Caco-2 (cell line): ENCODE data around the gene PPP2R5C. TPM values are rescaled to one million over a fixed set of nuclear protein-coding genes. Genes with fewer than 3 reads are reported as not detected.

Experiments
- BruUV-seq: library from RNA; stranded (reverse); fragments of 400-500 nt; replicated peaks from 2 replicates; lab custom pipeline; 2021; lab: Mats Ljungman, UMichigan
- CTCF ChIA-PET: fragments of 300-600 bp; sonication (Branson Sonifier 250); formaldehyde crosslinking; loops from one replicate; lab custom pipeline; 2022; ENCODE audit warnings: antibody characterized with exemption; lab: Charles Lee
- POLR2A ChIA-PET: fragments of 300-600 bp; sonication (Branson Sonifier 250); formaldehyde crosslinking; loops from one replicate; lab custom pipeline; 2022; ENCODE audit warnings: antibody characterized with exemption; lab: Charles Lee
- DNase-seq, 2 experiments: peaks; one replicate each; pipeline versions ENCODE4 v3.0.0 to v3.0.0-alpha.2; 2020 to 2022
- H3K27me3 ChIP-seq: replicated peaks from 2 replicates; pipeline ENCODE4 v1.6.0; 2011; ENCODE audit warnings: low read length; ENCODE audit not compliant: control insufficient read depth, insufficient read depth
- H3K36me3 ChIP-seq: 2 replicates; pipeline ENCODE4 v1.5.1; 2011; ENCODE audit warnings: low read length; ENCODE audit not compliant: control insufficient read depth, insufficient read depth
- H3K4me1 ChIP-seq: fragments of 250-450 bp; sonication (Bioruptor Pico); 2 replicates; pipeline ENCODE4 v1.5.1; 2020; ENCODE audit warnings: mild to moderate bottlenecking
- H3K4me3 ChIP-seq: 2 replicates; pipeline ENCODE4 v1.5.1; 2011; ENCODE audit warnings: low read depth, mild to moderate bottlenecking, control low read depth, low read length
- H3K9me3 ChIP-seq: fragments of 250-450 bp; sonication (Bioruptor Pico); 2 replicates; pipeline ENCODE4 v1.5.1; 2020; ENCODE audit warnings: mild to moderate bottlenecking, moderate library complexity
- H3K27ac Mint-ChIP-seq: one replicate; pipeline ENCODE4 v1.8.0; 2022; ENCODE audit warnings: mixed read lengths; ENCODE audit not compliant: unreplicated experiment
- H3K27me3 Mint-ChIP-seq: one replicate; pipeline ENCODE4 v1.8.0; 2022; ENCODE audit warnings: mixed read lengths; ENCODE audit not compliant: insufficient read depth, unreplicated experiment
- H3K36me3 Mint-ChIP-seq: one replicate; pipeline ENCODE4 v1.8.0; 2022; ENCODE audit warnings: mild to moderate bottlenecking, mixed read lengths; ENCODE audit not compliant: insufficient read depth, unreplicated experiment
- H3K4me1 Mint-ChIP-seq: one replicate; pipeline ENCODE4 v1.8.0; 2022; ENCODE audit warnings: low read depth, mixed read lengths; ENCODE audit not compliant: unreplicated experiment
- H3K4me3 Mint-ChIP-seq: one replicate; pipeline ENCODE4 v1.8.0; 2022; ENCODE audit warnings: mild to moderate bottlenecking, moderate library complexity, mixed read lengths; ENCODE audit not compliant: unreplicated experiment
- H3K9me3 Mint-ChIP-seq: one replicate; pipeline ENCODE4 v1.8.0; 2022; ENCODE audit warnings: mixed read lengths; ENCODE audit not compliant: unreplicated experiment
- intact Hi-C: fragments of 100-400 bp; cut with micrococcal nuclease; formaldehyde crosslinking; loops from one replicate; pipeline ENCODE4 v1.10.0; 2022; ENCODE audit not compliant: unreplicated experiment
- total RNA-seq: library from RNA; stranded (reverse); gene quantifications from 2 replicates; pipeline ENCODE4 v1.2.3, GENCODE V29; 2022
- TF ChIP-seq, protein P1 (sequence below), 2 experiments: fragments of 200-600 bp in 1 of 2; IDR thresholded peaks; 1 replicate in 1 of 2; 2 replicates in 1 of 2; pipeline versions ENCODE4 v1.5.1 to v1.8.0; 2011 to 2022; ENCODE audit warnings: antibody characterized with exemption in 1 of 2, control low read depth in 1 of 2, inconsistent platforms in 1 of 2, low read depth in 1 of 2, low read length in 1 of 2, mild to moderate bottlenecking in 1 of 2, moderate library complexity in 1 of 2; ENCODE audit not compliant: insufficient read depth in 1 of 2, severe bottlenecking in 1 of 2, unreplicated experiment in 1 of 2

PPP2R5C gene
- total RNA-seq, 1 experiment from 2014 or later: 97.5 TPM

GRCh38 chr14:101716077-101716950, 45.2 kb upstream of the PPP2R5C start:
- no peaks in the 10 kb centered on the region for H3K36me3 ChIP-seq
- TF ChIP-seq, protein P1, sequence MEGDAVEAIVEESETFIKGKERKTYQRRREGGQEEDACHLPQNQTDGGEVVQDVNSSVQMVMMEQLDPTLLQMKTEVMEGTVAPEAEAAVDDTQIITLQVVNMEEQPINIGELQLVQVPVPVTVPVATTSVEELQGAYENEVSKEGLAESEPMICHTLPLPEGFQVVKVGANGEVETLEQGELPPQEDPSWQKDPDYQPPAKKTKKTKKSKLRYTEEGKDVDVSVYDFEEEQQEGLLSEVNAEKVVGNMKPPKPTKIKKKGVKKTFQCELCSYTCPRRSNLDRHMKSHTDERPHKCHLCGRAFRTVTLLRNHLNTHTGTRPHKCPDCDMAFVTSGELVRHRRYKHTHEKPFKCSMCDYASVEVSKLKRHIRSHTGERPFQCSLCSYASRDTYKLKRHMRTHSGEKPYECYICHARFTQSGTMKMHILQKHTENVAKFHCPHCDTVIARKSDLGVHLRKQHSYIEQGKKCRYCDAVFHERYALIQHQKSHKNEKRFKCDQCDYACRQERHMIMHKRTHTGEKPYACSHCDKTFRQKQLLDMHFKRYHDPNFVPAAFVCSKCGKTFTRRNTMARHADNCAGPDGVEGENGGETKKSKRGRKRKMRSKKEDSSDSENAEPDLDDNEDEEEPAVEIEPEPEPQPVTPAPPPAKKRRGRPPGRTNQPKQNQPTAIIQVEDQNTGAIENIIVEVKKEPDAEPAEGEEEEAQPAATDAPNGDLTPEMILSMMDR (IDR thresholded peaks at IDR 0.05; ENCODE audit: insufficient read depth in 1 of 2, low read depth in 1 of 2, low read length in 1 of 2, severe bottlenecking in 1 of 2, unreplicated experiment in 1 of 2): no peak
- H3K27me3 ChIP-seq: no peaks in the 10 kb centered on the region
- intact Hi-C loops: no loop called here
- no peaks in the 10 kb centered on the region for H3K4me1 ChIP-seq
- H3K4me3 ChIP-seq: no peak overlapping the region
- no peak overlapping the region for H3K4me3 Mint-ChIP-seq
- CTCF ChIA-PET: interaction anchor here (0.8 kb wide), 1 partner anchor 9 kb away, joined by 3 read pairs; no protein-coding TSS in a partner anchor
- H3K36me3 Mint-ChIP-seq: no peaks in the 10 kb centered on the region
- BruUV-seq: no TSS peak
- H3K9me3 ChIP-seq: no peaks in the 10 kb centered on the region
- H3K9me3 Mint-ChIP-seq: no peaks in the 10 kb centered on the region
- no peaks in the 10 kb centered on the region for H3K4me1 Mint-ChIP-seq
- H3K27me3 Mint-ChIP-seq: no peaks in the 10 kb centered on the region
- no peak overlapping the region for H3K27ac Mint-ChIP-seq
- POLR2A ChIA-PET: no interaction called here
- DNase-seq: peak in 1 of 2 experiments; percentile 27

GRCh38 chr14:101716956-101717662, 44.4 kb upstream of the PPP2R5C start:
- Mint-ChIP-seq H3K4me3 (no peak overlapping the region), H3K27ac (no peak overlapping the region), H3K4me1 (no peaks in the 10 kb centered on the region), H3K36me3 (no peaks in the 10 kb centered on the region), H3K9me3 (no peaks in the 10 kb centered on the region), H3K27me3 (no peaks in the 10 kb centered on the region)
- intact Hi-C loops: no loop called here
- no peaks in the 10 kb centered on the region for H3K9me3 ChIP-seq
- ChIA-PET CTCF (no interaction called here), POLR2A (no interaction called here)
- DNase-seq: peak in 1 of 2 experiments; percentile 19
- H3K4me1 ChIP-seq: no peaks in the 10 kb centered on the region
- BruUV-seq: no TSS peak
- TF ChIP-seq, protein P1 (IDR thresholded peaks at IDR 0.05; ENCODE audit: insufficient read depth in 1 of 2, low read depth in 1 of 2, low read length in 1 of 2, severe bottlenecking in 1 of 2, unreplicated experiment in 1 of 2): no peak
- H3K27me3 ChIP-seq: no peaks in the 10 kb centered on the region
- H3K36me3 ChIP-seq: no peaks in the 10 kb centered on the region
- H3K4me3 ChIP-seq: no peak overlapping the region

DNA sequence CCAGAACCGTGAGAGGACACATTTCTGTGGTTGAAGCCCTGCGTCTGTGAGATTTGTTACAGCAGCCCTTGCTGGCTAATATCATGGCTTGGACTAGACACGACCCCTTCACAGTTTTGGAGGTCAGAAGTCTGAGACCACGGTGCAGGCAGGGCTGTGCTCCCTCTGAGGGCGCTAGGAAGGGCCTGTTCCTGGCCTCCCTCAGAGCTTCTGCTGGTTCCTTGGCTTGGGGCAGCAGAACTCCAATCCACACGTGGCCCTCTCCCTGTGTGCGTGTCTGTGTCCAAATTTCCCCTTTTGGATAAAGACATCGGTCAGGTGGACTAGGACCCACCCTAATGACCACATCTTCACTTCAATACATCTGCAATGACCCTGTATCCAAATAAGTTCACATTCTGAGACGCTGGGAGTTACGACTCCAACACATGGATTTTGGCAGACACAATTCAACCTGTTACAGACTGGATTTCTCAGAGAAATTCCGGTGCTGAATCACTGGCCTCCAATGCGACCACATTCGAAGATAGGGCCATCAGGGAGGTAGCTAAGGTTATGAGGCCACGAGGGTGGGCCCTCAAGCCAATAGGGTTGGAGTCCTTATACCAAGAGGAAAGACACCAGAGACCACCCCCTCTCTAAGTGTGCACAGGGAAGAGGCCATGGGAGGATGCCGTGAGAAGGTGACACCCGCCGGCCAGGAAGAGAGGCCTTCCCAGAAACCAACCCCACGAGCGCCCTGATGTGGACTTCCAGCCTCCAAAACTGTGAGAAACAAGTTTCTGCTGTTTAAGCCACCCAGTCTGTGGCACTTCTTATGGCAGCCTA, 43.6 kb upstream of the PPP2R5C start:
- POLR2A ChIA-PET: no interaction called here
- DNase-seq: peak in 1 of 2 experiments; percentile 10
- TF ChIP-seq, protein P1 (IDR thresholded peaks at IDR 0.05; ENCODE audit: insufficient read depth in 1 of 2, low read depth in 1 of 2, low read length in 1 of 2, severe bottlenecking in 1 of 2, unreplicated experiment in 1 of 2): no peak
- H3K36me3 Mint-ChIP-seq: no peaks in the 10 kb centered on the region
- Histone ChIP-seq H3K4me1 (no peaks in the 10 kb centered on the region), H3K36me3 (no peaks in the 10 kb centered on the region), H3K27me3 (no peaks in the 10 kb centered on the region), H3K9me3 (no peaks in the 10 kb centered on the region), H3K4me3 (no peak overlapping the region)
- no TSS peak for BruUV-seq
- no peaks in the 10 kb centered on the region for H3K9me3 Mint-ChIP-seq
- CTCF ChIA-PET: no interaction called here
- no peak overlapping the region for H3K27ac Mint-ChIP-seq
- no peaks in the 10 kb centered on the region for H3K27me3 Mint-ChIP-seq
- intact Hi-C loops: no loop called here
- H3K4me1 Mint-ChIP-seq: no peaks in the 10 kb centered on the region
- H3K4me3 Mint-ChIP-seq: no peak overlapping the region
